ENCODE data around the gene AJAP1.

The AJAP1 gene

GRCh38 chr1:4674676-4675075, 20.3 kb downstream of the AJAP1 start:
- no peak overlapping the region for H3K27ac ChIP-seq
- DNase-seq (ENCODE audit: low read depth, low spot score), result no peak

GRCh38 chr1:4675454-4676186, 21.2 kb downstream of the AJAP1 start:
- no peak overlapping the region for H3K27ac ChIP-seq
- no peak for DNase-seq (ENCODE audit: low read depth, low spot score)

DNA sequence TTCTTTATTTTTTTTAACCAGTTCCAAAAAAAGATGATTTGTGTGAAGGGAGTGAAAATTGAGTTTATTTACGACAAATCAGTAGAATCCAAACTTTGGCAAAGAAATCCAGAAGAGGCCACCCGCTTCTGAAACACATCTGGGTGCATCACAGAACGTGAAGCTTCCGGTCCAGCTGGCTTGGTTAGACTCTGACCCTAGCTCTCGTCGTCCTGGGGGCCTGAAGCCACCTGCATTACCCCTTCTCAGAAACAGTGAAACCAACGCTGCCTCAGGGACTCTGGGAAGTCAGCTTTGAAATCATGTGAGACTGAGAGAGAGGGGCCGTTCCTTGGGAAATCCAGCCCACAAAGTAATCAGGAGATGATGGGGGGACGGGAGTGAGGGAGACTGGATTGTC, 21.8 kb downstream of the AJAP1 start:
- no peak for DNase-seq (ENCODE audit: low read depth, low spot score)
- no peak overlapping the region for H3K27ac ChIP-seq

GRCh38 chr1:4677608-4678007, 23.2 kb downstream of the AJAP1 start:
- H3K27ac ChIP-seq, result no peak overlapping the region
- no peak for DNase-seq (ENCODE audit: low read depth, low spot score)

GRCh38 chr1:4678066-4678717, 23.8 kb downstream of the AJAP1 start:
- no peak for DNase-seq (ENCODE audit: low read depth, low spot score)
- H3K27ac ChIP-seq, result no peak overlapping the region

GRCh38 chr1:4681026-4681425, 26.6 kb downstream of the AJAP1 start:
- no peak overlapping the region for H3K27ac ChIP-seq
- DNase-seq (ENCODE audit: low read depth, low spot score), result no peak

DNA sequence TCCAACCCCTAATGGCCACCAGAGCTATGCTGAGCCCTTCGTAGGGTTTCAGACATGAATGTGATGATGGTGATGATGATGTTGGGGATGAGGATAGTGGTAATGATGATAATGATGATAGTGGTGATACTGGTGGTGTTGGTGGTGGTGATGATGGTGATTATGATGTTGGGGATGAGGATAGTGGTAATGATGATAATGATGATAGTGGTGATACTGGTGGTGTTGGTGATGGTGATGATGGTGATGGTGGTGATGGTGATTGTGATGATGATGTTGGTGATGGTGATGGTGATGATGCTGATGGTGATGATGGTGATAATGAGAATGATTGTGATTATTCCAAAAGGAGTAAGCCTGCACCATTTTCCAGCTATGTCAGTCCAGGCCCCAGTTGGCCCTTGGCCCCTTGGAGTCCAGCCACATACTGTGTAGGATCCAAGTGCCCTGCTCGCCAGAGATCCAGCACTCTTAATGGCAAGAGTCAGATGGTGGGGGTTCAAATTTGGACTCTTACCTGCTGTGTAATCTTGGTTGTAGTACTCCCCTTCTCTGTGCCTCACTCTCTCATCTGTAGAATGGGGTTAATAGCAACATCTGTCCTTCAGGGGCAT, 28.3 kb downstream of the AJAP1 start:
- DNase-seq (ENCODE audit: low read depth, low spot score), result no peak
- H3K27ac ChIP-seq, result no peak overlapping the region

GRCh38 chr1:4684136-4684535, 29.7 kb downstream of the AJAP1 start:
- DNase-seq (ENCODE audit: low read depth, low spot score), result no peak
- no peak overlapping the region for H3K27ac ChIP-seq

GRCh38 chr1:4684864-4685522, 30.6 kb downstream of the AJAP1 start:
- H3K27ac ChIP-seq, result no peak overlapping the region
- DNase-seq (ENCODE audit: low read depth, low spot score), result no peak

DNA sequence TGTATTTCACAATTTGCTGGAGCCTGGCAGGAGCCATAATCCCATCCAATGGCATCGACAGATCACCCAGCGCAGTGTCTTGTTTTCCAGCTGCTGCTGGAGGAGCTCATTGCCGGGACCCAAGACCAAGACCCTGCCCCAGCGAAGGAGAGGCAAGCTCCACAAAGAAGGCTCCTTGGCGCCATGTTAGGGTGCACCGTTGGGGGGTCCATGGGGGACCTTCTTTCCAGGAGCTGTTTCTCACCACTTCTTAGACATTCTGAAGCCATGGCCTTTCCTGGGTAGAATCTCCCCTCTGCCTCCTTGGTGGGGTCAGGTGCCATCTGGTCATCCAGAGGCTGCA, 31.1 kb downstream of the AJAP1 start:
- no peak for DNase-seq (ENCODE audit: low read depth, low spot score)
- H3K27ac ChIP-seq, result no peak overlapping the region

DNA sequence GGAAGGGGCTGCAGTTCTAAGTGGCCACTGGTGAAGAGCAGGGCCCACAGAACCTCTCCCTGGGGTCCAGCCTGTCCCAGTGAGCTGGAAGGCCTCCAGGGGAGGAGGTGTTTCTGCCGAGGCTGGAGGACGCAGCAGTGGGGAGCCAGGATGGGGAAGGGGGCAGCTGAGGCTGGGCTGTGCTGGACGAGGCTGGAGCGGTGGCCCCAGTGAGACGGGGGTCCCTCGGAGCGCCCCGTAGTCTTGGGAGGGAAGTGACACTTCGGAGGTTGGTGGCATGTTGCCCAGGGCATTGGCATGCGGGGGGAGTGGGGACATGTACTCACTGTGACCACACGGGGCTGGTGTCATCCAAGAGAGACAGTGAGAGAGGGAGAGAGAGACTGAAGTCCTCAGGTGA, 33.5 kb downstream of the AJAP1 start:
- H3K27ac ChIP-seq, result no peak overlapping the region
- no peak for DNase-seq (ENCODE audit: low read depth, low spot score)

- DNase-seq (ENCODE audit: low read depth, low spot score), result no peak
- H3K27ac ChIP-seq, result no peak overlapping the region
These were observed 35.0 kb downstream of the AJAP1 start for GRCh38 chr1:4689271-4689935.

- H3K27ac ChIP-seq, result no peak overlapping the region
These were observed 35.7 kb downstream of the AJAP1 start for GRCh38 chr1:4689941-4690635.

GRCh38 chr1:4690951-4691675, 36.7 kb downstream of the AJAP1 start:
- DNase-seq (ENCODE audit: low read depth, low spot score), result no peak
- H3K27ac ChIP-seq, result no peak overlapping the region

More at GRCh38 chr1:4689941-4690635, 35.7 kb downstream of the AJAP1 start:
- no peak for DNase-seq (ENCODE audit: low read depth, low spot score)

DNA sequence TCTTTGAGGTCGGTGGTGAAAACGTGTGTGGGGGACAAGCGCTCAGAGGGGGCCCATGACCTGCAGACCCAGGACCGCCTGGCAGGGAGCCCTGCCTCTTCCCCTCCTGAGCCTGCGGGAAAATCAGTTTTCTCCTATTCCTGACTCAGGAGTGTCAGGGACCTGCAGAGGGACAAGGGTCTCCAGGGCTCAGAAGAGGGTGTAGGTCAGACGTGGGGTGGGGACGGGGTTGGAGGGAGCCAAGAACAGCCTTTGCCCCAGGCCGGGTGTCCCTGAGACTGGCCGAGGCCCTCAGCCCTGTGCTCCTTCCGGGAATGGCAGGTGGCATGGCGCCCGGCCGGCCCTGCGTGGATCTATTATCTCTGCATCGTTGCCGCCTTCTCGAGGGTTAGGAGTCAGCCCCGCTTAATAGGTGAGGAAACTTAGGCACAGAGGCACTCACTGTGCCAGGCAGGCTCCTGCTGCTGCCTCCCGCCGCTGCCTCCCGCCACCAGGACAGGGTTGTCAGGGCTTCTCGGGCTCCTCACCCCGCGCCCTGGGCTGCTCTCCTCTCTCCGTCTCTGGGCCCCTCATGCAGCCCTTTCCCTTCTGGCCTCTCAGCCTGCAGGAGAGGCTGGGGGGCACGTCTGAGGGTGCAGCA, 37.5 kb downstream of the AJAP1 start:
- DNase-seq (ENCODE audit: low read depth, low spot score), result no peak
- H3K27ac ChIP-seq, result no peak overlapping the region

DNA sequence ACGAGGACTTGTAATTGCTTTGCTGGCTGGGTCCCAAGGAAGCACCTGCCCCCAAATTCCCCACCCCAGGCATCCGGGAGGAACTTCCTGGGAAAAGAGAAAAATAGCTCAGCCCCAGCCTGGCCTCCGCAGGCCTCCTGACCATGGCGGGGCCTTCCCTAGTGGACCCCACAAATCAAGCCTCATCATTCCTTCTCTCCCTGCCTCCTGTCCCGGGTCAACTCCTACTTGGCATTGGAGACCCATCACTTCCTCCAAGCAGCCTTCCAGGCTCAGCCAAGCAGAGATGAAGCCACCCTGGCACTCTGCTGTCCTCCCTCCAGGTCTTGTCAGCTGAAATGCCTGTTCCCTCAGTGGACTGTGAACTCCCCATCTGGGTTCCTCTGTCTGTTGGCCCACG, 38.0 kb downstream of the AJAP1 start:
- DNase-seq (ENCODE audit: low read depth, low spot score), result no peak
- no peak overlapping the region for H3K27ac ChIP-seq

- no peak for DNase-seq (ENCODE audit: low read depth, low spot score)
These were observed 38.9 kb downstream of the AJAP1 start for GRCh38 chr1:4693331-4693730.

GRCh38 chr1:4693891-4694290, 39.5 kb downstream of the AJAP1 start:
- no peak overlapping the region for H3K27ac ChIP-seq
- DNase-seq (ENCODE audit: low read depth, low spot score), result no peak

More at GRCh38 chr1:4693331-4693730, 38.9 kb downstream of the AJAP1 start:
- H3K27ac ChIP-seq, result no peak overlapping the region

DNA sequence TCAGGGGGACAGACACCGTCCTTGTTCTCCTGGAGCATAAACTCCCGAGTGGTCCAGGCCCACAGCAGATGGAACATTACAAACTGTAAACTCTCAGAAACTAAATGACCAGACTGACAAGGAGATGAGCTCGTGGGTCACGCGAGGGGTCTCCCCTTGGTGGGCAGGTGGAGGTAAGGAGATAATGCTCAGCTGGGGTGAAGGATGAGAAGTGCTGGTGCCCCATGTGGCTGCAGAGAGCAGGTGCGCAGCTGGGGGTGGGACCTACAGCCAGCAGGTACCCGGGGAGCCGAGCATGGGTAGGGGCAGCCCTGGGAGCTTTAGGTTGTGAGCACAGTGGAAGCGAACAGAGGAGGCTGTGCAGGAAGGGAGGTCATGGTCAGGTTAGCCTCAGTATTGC, 40.1 kb downstream of the AJAP1 start:
- no peak overlapping the region for H3K27ac ChIP-seq
- no peak for DNase-seq (ENCODE audit: low read depth, low spot score)

All from epithelial cell of prostate (primary cell).